SK-N-SH treated with all-trans-retinoic acid at 6 μM for 48 hours (cell line): Measurements from ENCODE around the gene VPS13D.
A peak's percentile ranks its signal among the peaks of the same experiment; 100 is the strongest.

Source experiments
- ATAC-seq: fragments of 200-7000 bp; cut with Tn5 transposase; 3 replicates; pipeline ENCODE4 v1.9.1; 2020; ENCODE audit warnings: mild to moderate bottlenecking, moderate library complexity
- CREB5 ChIP-seq: fragments of 250-450 bp; sonication (Bioruptor Pico); IDR thresholded peaks from 2 replicates; pipeline ENCODE4 v1.5.1; 2020; ENCODE audit warnings: low read depth, mild to moderate bottlenecking, moderate library complexity
- CSDC2 ChIP-seq: fragments of 250-450 bp; sonication (Bioruptor Pico); IDR thresholded peaks from 2 replicates; pipeline ENCODE4 v1.5.0; 2020; ENCODE audit warnings: mild to moderate bottlenecking, moderate library complexity
- CSRNP3 ChIP-seq: fragments of 250-450 bp; sonication (Bioruptor Pico); IDR thresholded peaks from 2 replicates; pipeline ENCODE4 v1.5.1; 2021; ENCODE audit warnings: mild to moderate bottlenecking, moderate library complexity
- GLIS3 ChIP-seq: fragments of 250-450 bp; sonication (Bioruptor Pico); IDR thresholded peaks from 2 replicates; pipeline ENCODE4 v1.5.0; 2020; ENCODE audit warnings: mild to moderate bottlenecking, moderate library complexity
- ISL1 ChIP-seq: fragments of 250-450 bp; sonication (Bioruptor Pico); IDR thresholded peaks from 2 replicates; pipeline ENCODE4 v2.1.2; 2022; ENCODE audit warnings: mild to moderate bottlenecking, moderate library complexity
- OSR1 ChIP-seq: fragments of 250-450 bp; sonication (Bioruptor Pico); IDR thresholded peaks from 2 replicates; pipeline ENCODE4 v1.8.0; 2022; ENCODE audit warnings: moderate library complexity, mild to moderate bottlenecking, inconsistent platforms
- PATZ1 ChIP-seq: fragments of 250-450 bp; sonication (Bioruptor Pico); IDR thresholded peaks from 2 replicates; pipeline ENCODE4 v1.8.0; 2020; ENCODE audit warnings: mild to moderate bottlenecking, moderate library complexity, borderline replicate concordance
- POU6F1 ChIP-seq: fragments of 250-450 bp; sonication (Bioruptor Pico); IDR thresholded peaks from 2 replicates; pipeline ENCODE4 v1.8.0; 2021; ENCODE audit warnings: low read depth, mild to moderate bottlenecking, moderate library complexity, borderline replicate concordance
- PPARA ChIP-seq: fragments of 250-450 bp; sonication (Bioruptor Pico); IDR thresholded peaks from 2 replicates; pipeline ENCODE4 v1.5.0; 2020; ENCODE audit warnings: mild to moderate bottlenecking, borderline replicate concordance
- SNAI2 ChIP-seq: fragments of 250-450 bp; sonication (Bioruptor Pico); IDR thresholded peaks from 2 replicates; pipeline ENCODE4 v1.5.0; 2020; ENCODE audit warnings: mild to moderate bottlenecking, moderate library complexity
- TCF4 ChIP-seq: fragments of 250-450 bp; sonication (Bioruptor Pico); IDR thresholded peaks from 2 replicates; pipeline ENCODE4 v1.8.0; 2021; ENCODE audit warnings: mild to moderate bottlenecking, moderate library complexity, borderline replicate concordance
- TOX ChIP-seq: fragments of 250-450 bp; sonication (Bioruptor Pico); IDR thresholded peaks from 2 replicates; pipeline ENCODE4 v1.8.0; 2021; ENCODE audit warnings: mild to moderate bottlenecking, moderate library complexity, borderline replicate concordance
- TSHZ2 ChIP-seq: fragments of 250-450 bp; sonication (Bioruptor Pico); IDR thresholded peaks from 2 replicates; pipeline ENCODE4 v1.5.0; 2020; ENCODE audit warnings: mild to moderate bottlenecking, moderate library complexity
- ZC3H10 ChIP-seq: fragments of 250-450 bp; sonication (Bioruptor Pico); IDR thresholded peaks from 2 replicates; pipeline ENCODE4 v1.5.1; 2021; ENCODE audit warnings: mild to moderate bottlenecking, moderate library complexity
- ZFP3 ChIP-seq: fragments of 250-450 bp; sonication (Bioruptor Pico); IDR thresholded peaks from 2 replicates; pipeline ENCODE4 v1.5.0; 2020; ENCODE audit warnings: mild to moderate bottlenecking, moderate library complexity
- ZFP30 ChIP-seq: fragments of 450-650 bp; formaldehyde crosslinking; IDR thresholded peaks from 2 replicates; pipeline ENCODE4 v1.5.0; 2022; ENCODE audit warnings: mild to moderate bottlenecking, moderate library complexity
- ZNF565 ChIP-seq: fragments of 450-650 bp; formaldehyde crosslinking; conservative IDR thresholded peaks from 2 replicates; pipeline ENCODE4 v1.5.0; 2020; ENCODE audit warnings: low read depth, mild to moderate bottlenecking, moderate library complexity
- ZNF70 ChIP-seq: fragments of 450-650 bp; formaldehyde crosslinking; IDR thresholded peaks from 2 replicates; pipeline ENCODE4 v1.5.0; 2020; ENCODE audit warnings: mild to moderate bottlenecking, moderate library complexity
- ZNF8 ChIP-seq: fragments of 450-650 bp; formaldehyde crosslinking; IDR thresholded peaks from 2 replicates; pipeline ENCODE4 v1.5.0; 2020; ENCODE audit warnings: mild to moderate bottlenecking, moderate library complexity

The VPS13D gene

GRCh38 chr1:12208271-12208670 is 21.6 kb upstream of the VPS13D start:
- peak; percentile 8; the same call in 1 of the 3 replicates for ATAC-seq

GRCh38 chr1:12208764-12209494 is 20.9 kb upstream of the VPS13D start:
- no peak for TF ChIP-seq ZFP30 (CRISPR knock-in tag)
- TF ChIP-seq CSRNP3 = no peak
- TF ChIP-seq OSR1 = no peak
- TF ChIP-seq ZFP3 (CRISPR knock-in tag) = no peak
- TF ChIP-seq ZC3H10 (CRISPR knock-in tag) = no peak
- no peak for TF ChIP-seq PPARA (CRISPR knock-in tag)
- TF ChIP-seq TSHZ2 = no peak
- peak; percentile 98 for ATAC-seq

More at GRCh38 chr1:12208271-12208670, 21.6 kb upstream of the VPS13D start:
- no peak for TF ChIP-seq CSDC2 (CRISPR knock-in tag)
- no peak for TF ChIP-seq POU6F1 (CRISPR knock-in tag)
- no peak for TF ChIP-seq TCF4
- TF ChIP-seq ISL1 = no peak

- ATAC-seq = no peak
- no peak for TF ChIP-seq CREB5 (CRISPR knock-in tag)
- no peak for TF ChIP-seq OSR1
- no peak for TF ChIP-seq PATZ1 (CRISPR knock-in tag)
- no peak for TF ChIP-seq ZFP3 (CRISPR knock-in tag)
- no peak for TF ChIP-seq ZNF8 (CRISPR knock-in tag)
- no peak for TF ChIP-seq CSDC2 (CRISPR knock-in tag)
- no peak for TF ChIP-seq SNAI2 (CRISPR knock-in tag)
- no peak for TF ChIP-seq ZNF70
- TF ChIP-seq TOX = no peak
- no peak for TF ChIP-seq GLIS3 (CRISPR knock-in tag)
- TF ChIP-seq ZNF565 (CRISPR knock-in tag) = no peak
- TF ChIP-seq ZFP30 (CRISPR knock-in tag) = no peak
- no peak for TF ChIP-seq ISL1
Observed at GRCh38 chr1:12209495-12209832, 20.4 kb upstream of the VPS13D start.
